GM12878 (cell line): ENCODE measurements around the gene IGLL5.
"Not testable (repeated sequence)": the region's sequence is repeated elsewhere in the genome, so short reads cannot be mapped to it uniquely, and the experiment has no call there.

Experiments used
- BCLAF1 ChIP-seq: fragments of 450-650 bp; IDR thresholded peaks from 2 replicates; pipeline ENCODE4 v1.6.1; 2017; ENCODE audit warnings: antibody characterized with exemption, mild to moderate bottlenecking, moderate library complexity
- CTCF ChIP-seq, 3 experiments: IDR thresholded peaks in 2 of 3; conservative IDR thresholded peaks in 1 of 3; 2 replicates each; pipeline ENCODE4 v1.5.1; 2011; ENCODE audit warnings: low read depth in 3 of 3, low read length in 3 of 3, mild to moderate bottlenecking in 3 of 3, control low read depth in 2 of 3, moderate library complexity in 2 of 3, inconsistent platforms in 1 of 3, mixed read lengths in 1 of 3; ENCODE audit not compliant: control insufficient read depth in 2 of 3, insufficient read depth in 1 of 3; ENCODE audit errors: extremely low read depth in 1 of 3

GRCh38 chr22:22906391-22906790 lies 18.8 kb downstream of the IGLL5 start:
- not testable (repeated sequence) for TF ChIP-seq CTCF (IDR thresholded peaks at IDR 0.05 in 2 of 3, conservative IDR thresholded peaks at IDR 0.05 in 1 of 3; ENCODE audit: control insufficient read depth in 2 of 3, extremely low read depth in 1 of 3, insufficient read depth in 1 of 3, low read depth in 3 of 3, low read length in 3 of 3); BCLAF1
